ENCODE data around the gene LRRC8D. TPM values are rescaled to one million over a fixed set of nuclear protein-coding genes. Genes with fewer than 3 reads are reported as not detected.
A peak's percentile ranks its signal among the peaks of the same experiment; 100 is the strongest.

Gene LRRC8D
- total RNA-seq, 1 experiment from 2014 or later, result 37.2 TPM

DNA sequence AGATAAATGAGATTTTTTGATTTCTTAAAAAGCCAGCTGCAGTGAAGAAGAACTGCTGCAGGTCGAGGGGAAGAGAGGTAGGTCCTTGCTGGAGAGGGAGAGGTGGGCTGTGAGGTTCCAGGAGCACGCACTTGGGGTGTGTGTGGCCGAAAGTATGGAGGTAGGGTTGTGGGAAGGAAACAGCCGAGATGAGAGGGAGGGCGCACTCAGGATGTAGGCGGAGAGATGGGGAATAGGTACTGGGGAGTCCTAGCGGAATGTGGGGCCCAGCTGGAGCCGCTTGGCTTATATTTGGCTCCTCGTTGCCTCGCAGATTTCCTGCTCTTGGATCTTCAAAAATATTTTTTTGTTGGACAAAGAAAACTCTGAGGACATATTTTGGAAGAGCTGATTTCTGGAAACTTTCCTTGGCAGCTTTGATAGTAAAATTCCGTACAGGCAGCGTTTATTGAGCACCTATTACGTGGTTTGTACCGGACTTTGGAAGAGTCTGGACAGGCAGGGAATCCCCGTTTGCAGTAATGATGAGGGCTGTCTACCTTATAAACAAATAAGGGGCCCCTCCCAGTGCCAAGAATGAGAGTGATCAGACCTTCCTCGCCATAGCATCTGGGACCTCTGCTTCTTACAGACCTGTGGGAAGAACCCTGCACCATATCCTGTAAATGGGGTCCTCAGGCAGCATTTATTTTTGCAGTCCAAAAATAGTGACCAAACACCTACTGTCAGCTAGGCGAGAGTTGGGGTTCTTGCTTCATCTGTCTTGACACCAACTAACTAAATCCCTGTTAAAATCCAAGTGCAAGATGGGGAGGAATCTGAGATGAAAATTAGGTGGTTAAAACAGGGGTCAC lies 1.5 kb downstream of the LRRC8D start:
- Histone ChIP-seq H2BK15ac (ENCODE audit: low read depth, low read length) (no peak overlapping the region), H2BK120ac (ENCODE audit: low read depth, low read length, poor library complexity, severe bottlenecking) (no peak overlapping the region), H2BK20ac (ENCODE audit: low read depth, low read length, poor library complexity, severe bottlenecking) (no peak overlapping the region), H3T11ph (ENCODE audit: low read length) (no peak overlapping the region), H3K18ac (ENCODE audit: insufficient read length, low read depth, low read length) (peak overlapping the region; percentile 43), H3K27ac (ENCODE audit: insufficient read length, low read depth, low read length) (no peak overlapping the region), H3K56ac (ENCODE audit: insufficient read length, low read depth, low read length) (no peak overlapping the region), H3K4ac (ENCODE audit: low read depth, low read length) (no peak overlapping the region), H3K27me3 (ENCODE audit: insufficient read depth, low read length) (no peaks in the 10 kb centered on the region; the same call in 1 of the 2 replicates), H3K23ac (ENCODE audit: insufficient read length, low read depth, low read length) (no peak overlapping the region), H3K9ac (ENCODE audit: extremely low read depth, insufficient read length, low read length) (peak overlapping the region; percentile 84), H4K5ac (ENCODE audit: insufficient read length, low read depth, low read length) (peak overlapping the region; percentile 29), H2AK5ac (ENCODE audit: insufficient read length, low read length) (no peak overlapping the region), H3K4me1 (ENCODE audit: insufficient read depth, low read length) (peaks cover 10% of the 10 kb centered on the region), H4K20me1 (ENCODE audit: control insufficient read depth, insufficient read depth, insufficient read length) (no peaks in the 10 kb centered on the region), H3K23me2 (ENCODE audit: insufficient read length, low read depth, low read length, poor library complexity, severe bottlenecking) (peaks cover 13% of the 10 kb centered on the region), H3K9me3 (ENCODE audit: control insufficient read depth, low read depth, low read length) (no peaks in the 10 kb centered on the region), H2BK5ac (ENCODE audit: insufficient read length, low read length) (no peak overlapping the region), H2AFZ (ENCODE audit: low read length) (no peak overlapping the region), H4K91ac (ENCODE audit: insufficient read length, low read depth, low read length) (no peak overlapping the region), H3K14ac (ENCODE audit: insufficient read depth, low read length) (peak overlapping the region; percentile 25; the same call in 1 of the 2 replicates), H4K8ac (replicated peaks; ENCODE audit: insufficient read length, low read depth, low read length) (no peak overlapping the region), H3K79me1 (ENCODE audit: insufficient read depth, low read depth, low read length, poor library complexity, severe bottlenecking) (peaks cover 8% of the 10 kb centered on the region), H3K79me2 (ENCODE audit: insufficient read depth, low read length) (peaks cover 11% of the 10 kb centered on the region; the same call in 1 of the 2 replicates), H2BK12ac (ENCODE audit: insufficient read length, low read depth, low read length) (no peak overlapping the region), H3K4me2 (ENCODE audit: insufficient read depth, insufficient read length, low read length) (peak overlapping the region; percentile 67)
- Mint-ChIP-seq H3K4me1 (peaks cover 41 to 44% of the 10 kb centered on the region in 2 experiments), H3K4me3 (peak overlapping the region; percentile 76 to 90), H3K27ac (peak overlapping the region; percentile 74 to 92 (median 76)), H3K9me3 (no peaks in the 10 kb centered on the region; a peak in 2 of 5 replicates), H3K27me3 (ENCODE audit: low read depth) (peaks cover 12% of the 10 kb centered on the region), H3K36me3 (ENCODE audit: insufficient read depth in 1 of 3, low read depth in 3 of 3) (peaks cover 8 to 30% (median 18%) of the 10 kb centered on the region in 3 experiments)
- TF ChIP-seq, protein P1, sequence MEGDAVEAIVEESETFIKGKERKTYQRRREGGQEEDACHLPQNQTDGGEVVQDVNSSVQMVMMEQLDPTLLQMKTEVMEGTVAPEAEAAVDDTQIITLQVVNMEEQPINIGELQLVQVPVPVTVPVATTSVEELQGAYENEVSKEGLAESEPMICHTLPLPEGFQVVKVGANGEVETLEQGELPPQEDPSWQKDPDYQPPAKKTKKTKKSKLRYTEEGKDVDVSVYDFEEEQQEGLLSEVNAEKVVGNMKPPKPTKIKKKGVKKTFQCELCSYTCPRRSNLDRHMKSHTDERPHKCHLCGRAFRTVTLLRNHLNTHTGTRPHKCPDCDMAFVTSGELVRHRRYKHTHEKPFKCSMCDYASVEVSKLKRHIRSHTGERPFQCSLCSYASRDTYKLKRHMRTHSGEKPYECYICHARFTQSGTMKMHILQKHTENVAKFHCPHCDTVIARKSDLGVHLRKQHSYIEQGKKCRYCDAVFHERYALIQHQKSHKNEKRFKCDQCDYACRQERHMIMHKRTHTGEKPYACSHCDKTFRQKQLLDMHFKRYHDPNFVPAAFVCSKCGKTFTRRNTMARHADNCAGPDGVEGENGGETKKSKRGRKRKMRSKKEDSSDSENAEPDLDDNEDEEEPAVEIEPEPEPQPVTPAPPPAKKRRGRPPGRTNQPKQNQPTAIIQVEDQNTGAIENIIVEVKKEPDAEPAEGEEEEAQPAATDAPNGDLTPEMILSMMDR (conservative IDR thresholded peaks at IDR 0.05), result no peak
- no CpG with 5 or more reads among the region's 17 CpGs for WGBS (ENCODE audit: extremely low coverage, insufficient read length, low lambda C conversion rate)
- DNase-seq, result peak; percentile 41

Data from H9 (cell line).